ENCODE measurements around the gene HEG1.

DNA sequence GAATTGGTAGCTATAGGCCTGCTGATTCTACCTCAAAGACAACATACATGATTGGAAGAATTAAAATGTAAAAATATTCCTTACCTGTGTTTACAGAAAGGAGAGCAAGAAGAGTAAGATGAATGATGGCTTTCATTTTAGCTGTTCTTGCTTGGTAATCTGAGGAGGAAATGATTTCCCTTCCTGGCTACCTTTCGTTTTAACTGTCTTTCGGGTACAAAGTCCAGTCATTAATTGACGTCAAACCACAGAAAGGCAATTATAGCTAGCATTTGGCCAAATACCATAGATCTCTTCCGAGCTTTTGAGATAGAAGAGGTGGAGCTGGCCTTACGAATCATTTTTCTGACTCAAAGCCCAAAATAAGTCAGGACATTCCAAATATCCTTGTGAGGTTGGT lies 121.2 kb downstream of the HEG1 start, which contains the start of gene MUC13:
- TF ChIP-seq, protein P1, sequence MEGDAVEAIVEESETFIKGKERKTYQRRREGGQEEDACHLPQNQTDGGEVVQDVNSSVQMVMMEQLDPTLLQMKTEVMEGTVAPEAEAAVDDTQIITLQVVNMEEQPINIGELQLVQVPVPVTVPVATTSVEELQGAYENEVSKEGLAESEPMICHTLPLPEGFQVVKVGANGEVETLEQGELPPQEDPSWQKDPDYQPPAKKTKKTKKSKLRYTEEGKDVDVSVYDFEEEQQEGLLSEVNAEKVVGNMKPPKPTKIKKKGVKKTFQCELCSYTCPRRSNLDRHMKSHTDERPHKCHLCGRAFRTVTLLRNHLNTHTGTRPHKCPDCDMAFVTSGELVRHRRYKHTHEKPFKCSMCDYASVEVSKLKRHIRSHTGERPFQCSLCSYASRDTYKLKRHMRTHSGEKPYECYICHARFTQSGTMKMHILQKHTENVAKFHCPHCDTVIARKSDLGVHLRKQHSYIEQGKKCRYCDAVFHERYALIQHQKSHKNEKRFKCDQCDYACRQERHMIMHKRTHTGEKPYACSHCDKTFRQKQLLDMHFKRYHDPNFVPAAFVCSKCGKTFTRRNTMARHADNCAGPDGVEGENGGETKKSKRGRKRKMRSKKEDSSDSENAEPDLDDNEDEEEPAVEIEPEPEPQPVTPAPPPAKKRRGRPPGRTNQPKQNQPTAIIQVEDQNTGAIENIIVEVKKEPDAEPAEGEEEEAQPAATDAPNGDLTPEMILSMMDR (conservative IDR thresholded peaks at IDR 0.05; ENCODE audit: low read depth in 2 of 2), result no peak
- TF ChIP-seq NANOG (IDR thresholded peaks at IDR 0.05; ENCODE audit: borderline replicate concordance) (no peak), JUNB (IDR thresholded peaks at IDR 0.05; ENCODE audit: unreplicated experiment) (no peak), EZH2 (IDR thresholded peaks at IDR 0.05; ENCODE audit: low read depth, unreplicated experiment) (no peak), POLR2AphosphoS5 (IDR thresholded peaks at IDR 0.05; ENCODE audit: low read depth) (no peak), EZH2phosphoT487 (IDR thresholded peaks at IDR 0.05; ENCODE audit: unreplicated experiment) (no peak), CREB1 (CRISPR knock-in tag; IDR thresholded peaks at IDR 0.05; ENCODE audit: low read depth) (no peak), ZNF331 (CRISPR knock-in tag; IDR thresholded peaks at IDR 0.05; ENCODE audit: low read depth) (no peak), ZNF114 (CRISPR knock-in tag; IDR thresholded peaks at IDR 0.05) (no peak), STAT1 (IDR thresholded peaks at IDR 0.05; ENCODE audit: unreplicated experiment) (no peak)
- TF ChIP-seq, protein P2, sequence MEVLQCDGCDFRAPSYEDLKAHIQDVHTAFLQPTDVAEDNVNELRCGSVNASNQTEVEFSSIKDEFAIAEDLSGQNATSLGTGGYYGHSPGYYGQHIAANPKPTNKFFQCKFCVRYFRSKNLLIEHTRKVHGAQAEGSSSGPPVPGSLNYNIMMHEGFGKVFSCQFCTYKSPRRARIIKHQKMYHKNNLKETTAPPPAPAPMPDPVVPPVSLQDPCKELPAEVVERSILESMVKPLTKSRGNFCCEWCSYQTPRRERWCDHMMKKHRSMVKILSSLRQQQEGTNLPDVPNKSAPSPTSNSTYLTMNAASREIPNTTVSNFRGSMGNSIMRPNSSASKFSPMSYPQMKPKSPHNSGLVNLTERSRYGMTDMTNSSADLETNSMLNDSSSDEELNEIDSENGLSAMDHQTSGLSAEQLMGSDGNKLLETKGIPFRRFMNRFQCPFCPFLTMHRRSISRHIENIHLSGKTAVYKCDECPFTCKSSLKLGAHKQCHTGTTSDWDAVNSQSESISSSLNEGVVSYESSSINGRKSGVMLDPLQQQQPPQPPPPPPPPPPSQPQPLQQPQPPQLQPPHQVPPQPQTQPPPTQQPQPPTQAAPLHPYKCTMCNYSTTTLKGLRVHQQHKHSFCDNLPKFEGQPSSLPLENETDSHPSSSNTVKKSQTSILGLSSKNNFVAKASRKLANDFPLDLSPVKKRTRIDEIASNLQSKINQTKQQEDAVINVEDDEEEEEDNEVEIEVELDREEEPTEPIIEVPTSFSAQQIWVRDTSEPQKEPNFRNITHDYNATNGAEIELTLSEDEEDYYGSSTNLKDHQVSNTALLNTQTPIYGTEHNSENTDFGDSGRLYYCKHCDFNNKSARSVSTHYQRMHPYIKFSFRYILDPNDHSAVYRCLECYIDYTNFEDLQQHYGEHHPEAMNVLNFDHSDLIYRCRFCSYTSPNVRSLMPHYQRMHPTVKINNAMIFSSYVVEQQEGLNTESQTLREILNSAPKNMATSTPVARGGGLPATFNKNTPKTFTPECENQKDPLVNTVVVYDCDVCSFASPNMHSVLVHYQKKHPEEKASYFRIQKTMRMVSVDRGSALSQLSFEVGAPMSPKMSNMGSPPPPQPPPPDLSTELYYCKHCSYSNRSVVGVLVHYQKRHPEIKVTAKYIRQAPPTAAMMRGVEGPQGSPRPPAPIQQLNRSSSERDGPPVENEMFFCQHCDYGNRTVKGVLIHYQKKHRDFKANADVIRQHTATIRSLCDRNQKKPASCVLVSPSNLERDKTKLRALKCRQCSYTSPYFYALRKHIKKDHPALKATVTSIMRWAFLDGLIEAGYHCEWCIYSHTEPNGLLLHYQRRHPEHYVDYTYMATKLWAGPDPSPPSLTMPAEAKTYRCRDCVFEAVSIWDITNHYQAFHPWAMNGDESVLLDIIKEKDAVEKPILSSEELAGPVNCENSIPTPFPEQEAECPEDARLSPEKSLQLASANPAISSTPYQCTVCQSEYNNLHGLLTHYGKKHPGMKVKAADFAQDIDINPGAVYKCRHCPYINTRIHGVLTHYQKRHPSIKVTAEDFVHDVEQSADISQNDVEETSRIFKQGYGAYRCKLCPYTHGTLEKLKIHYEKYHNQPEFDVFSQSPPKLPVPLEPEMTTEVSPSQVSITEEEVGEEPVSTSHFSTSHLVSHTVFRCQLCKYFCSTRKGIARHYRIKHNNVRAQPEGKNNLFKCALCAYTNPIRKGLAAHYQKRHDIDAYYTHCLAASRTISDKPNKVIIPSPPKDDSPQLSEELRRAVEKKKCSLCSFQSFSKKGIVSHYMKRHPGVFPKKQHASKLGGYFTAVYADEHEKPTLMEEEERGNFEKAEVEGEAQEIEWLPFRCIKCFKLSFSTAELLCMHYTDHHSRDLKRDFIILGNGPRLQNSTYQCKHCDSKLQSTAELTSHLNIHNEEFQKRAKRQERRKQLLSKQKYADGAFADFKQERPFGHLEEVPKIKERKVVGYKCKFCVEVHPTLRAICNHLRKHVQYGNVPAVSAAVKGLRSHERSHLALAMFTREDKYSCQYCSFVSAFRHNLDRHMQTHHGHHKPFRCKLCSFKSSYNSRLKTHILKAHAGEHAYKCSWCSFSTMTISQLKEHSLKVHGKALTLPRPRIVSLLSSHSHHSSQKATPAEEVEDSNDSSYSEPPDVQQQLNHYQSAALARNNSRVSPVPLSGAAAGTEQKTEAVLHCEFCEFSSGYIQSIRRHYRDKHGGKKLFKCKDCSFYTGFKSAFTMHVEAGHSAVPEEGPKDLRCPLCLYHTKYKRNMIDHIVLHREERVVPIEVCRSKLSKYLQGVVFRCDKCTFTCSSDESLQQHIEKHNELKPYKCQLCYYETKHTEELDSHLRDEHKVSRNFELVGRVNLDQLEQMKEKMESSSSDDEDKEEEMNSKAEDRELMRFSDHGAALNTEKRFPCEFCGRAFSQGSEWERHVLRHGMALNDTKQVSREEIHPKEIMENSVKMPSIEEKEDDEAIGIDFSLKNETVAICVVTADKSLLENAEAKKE (CRISPR knock-in tag; IDR thresholded peaks at IDR 0.05), result no peak
- TF ChIP-seq, protein P3, sequence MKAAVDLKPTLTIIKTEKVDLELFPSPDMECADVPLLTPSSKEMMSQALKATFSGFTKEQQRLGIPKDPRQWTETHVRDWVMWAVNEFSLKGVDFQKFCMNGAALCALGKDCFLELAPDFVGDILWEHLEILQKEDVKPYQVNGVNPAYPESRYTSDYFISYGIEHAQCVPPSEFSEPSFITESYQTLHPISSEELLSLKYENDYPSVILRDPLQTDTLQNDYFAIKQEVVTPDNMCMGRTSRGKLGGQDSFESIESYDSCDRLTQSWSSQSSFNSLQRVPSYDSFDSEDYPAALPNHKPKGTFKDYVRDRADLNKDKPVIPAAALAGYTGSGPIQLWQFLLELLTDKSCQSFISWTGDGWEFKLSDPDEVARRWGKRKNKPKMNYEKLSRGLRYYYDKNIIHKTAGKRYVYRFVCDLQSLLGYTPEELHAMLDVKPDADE (IDR thresholded peaks at IDR 0.05), result no peak
- TF ChIP-seq, protein P4, sequence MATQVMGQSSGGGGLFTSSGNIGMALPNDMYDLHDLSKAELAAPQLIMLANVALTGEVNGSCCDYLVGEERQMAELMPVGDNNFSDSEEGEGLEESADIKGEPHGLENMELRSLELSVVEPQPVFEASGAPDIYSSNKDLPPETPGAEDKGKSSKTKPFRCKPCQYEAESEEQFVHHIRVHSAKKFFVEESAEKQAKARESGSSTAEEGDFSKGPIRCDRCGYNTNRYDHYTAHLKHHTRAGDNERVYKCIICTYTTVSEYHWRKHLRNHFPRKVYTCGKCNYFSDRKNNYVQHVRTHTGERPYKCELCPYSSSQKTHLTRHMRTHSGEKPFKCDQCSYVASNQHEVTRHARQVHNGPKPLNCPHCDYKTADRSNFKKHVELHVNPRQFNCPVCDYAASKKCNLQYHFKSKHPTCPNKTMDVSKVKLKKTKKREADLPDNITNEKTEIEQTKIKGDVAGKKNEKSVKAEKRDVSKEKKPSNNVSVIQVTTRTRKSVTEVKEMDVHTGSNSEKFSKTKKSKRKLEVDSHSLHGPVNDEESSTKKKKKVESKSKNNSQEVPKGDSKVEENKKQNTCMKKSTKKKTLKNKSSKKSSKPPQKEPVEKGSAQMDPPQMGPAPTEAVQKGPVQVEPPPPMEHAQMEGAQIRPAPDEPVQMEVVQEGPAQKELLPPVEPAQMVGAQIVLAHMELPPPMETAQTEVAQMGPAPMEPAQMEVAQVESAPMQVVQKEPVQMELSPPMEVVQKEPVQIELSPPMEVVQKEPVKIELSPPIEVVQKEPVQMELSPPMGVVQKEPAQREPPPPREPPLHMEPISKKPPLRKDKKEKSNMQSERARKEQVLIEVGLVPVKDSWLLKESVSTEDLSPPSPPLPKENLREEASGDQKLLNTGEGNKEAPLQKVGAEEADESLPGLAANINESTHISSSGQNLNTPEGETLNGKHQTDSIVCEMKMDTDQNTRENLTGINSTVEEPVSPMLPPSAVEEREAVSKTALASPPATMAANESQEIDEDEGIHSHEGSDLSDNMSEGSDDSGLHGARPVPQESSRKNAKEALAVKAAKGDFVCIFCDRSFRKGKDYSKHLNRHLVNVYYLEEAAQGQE (IDR thresholded peaks at IDR 0.05; ENCODE audit: unreplicated experiment), result no peak
